ENCODE results near the gene TBP. TPM values are rescaled to one million over a fixed set of nuclear protein-coding genes. Genes with fewer than 3 reads are reported as not detected.
A peak's percentile ranks its signal among the peaks of the same experiment; 100 is the strongest.

The TBP gene
- total RNA-seq, 1 donor from 2014 or later, result 20.4 TPM

GRCh38 chr6:170529839-170530469, 24.2 kb upstream of the TBP start:
- peaks cover 9% of the 10 kb centered on the region for H3K4me1 Mint-ChIP-seq (ENCODE audit: unreplicated experiment)
- TF ChIP-seq, protein P1, sequence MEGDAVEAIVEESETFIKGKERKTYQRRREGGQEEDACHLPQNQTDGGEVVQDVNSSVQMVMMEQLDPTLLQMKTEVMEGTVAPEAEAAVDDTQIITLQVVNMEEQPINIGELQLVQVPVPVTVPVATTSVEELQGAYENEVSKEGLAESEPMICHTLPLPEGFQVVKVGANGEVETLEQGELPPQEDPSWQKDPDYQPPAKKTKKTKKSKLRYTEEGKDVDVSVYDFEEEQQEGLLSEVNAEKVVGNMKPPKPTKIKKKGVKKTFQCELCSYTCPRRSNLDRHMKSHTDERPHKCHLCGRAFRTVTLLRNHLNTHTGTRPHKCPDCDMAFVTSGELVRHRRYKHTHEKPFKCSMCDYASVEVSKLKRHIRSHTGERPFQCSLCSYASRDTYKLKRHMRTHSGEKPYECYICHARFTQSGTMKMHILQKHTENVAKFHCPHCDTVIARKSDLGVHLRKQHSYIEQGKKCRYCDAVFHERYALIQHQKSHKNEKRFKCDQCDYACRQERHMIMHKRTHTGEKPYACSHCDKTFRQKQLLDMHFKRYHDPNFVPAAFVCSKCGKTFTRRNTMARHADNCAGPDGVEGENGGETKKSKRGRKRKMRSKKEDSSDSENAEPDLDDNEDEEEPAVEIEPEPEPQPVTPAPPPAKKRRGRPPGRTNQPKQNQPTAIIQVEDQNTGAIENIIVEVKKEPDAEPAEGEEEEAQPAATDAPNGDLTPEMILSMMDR (IDR thresholded peaks at IDR 0.05), result peak; percentile 91
- peaks cover 3% of the 10 kb centered on the region for H3K27me3 Mint-ChIP-seq (ENCODE audit: unreplicated experiment)
- no peak overlapping the region for H3K4me3 Mint-ChIP-seq (ENCODE audit: unreplicated experiment)
- DNase-seq (ENCODE audit: extremely low spot score, unreplicated experiment), result peak; percentile 89
- H3K36me3 Mint-ChIP-seq (ENCODE audit: unreplicated experiment), result peaks cover 8% of the 10 kb centered on the region
- peak overlapping the region; percentile 47 for H3K27ac Mint-ChIP-seq (ENCODE audit: unreplicated experiment)
- no peaks in the 10 kb centered on the region for H3K9me3 Mint-ChIP-seq (ENCODE audit: unreplicated experiment)

GRCh38 chr6:170532867-170533488, 21.2 kb upstream of the TBP start:
- no peaks in the 10 kb centered on the region for H3K27me3 Mint-ChIP-seq (ENCODE audit: unreplicated experiment)
- TF ChIP-seq, protein P1 (IDR thresholded peaks at IDR 0.05), result no peak
- peaks cover 32% of the 10 kb centered on the region for H3K36me3 Mint-ChIP-seq (ENCODE audit: unreplicated experiment)
- H3K4me3 Mint-ChIP-seq (ENCODE audit: unreplicated experiment), result no peak overlapping the region
- no peak overlapping the region for H3K27ac Mint-ChIP-seq (ENCODE audit: unreplicated experiment)
- H3K4me1 Mint-ChIP-seq (ENCODE audit: unreplicated experiment), result peaks cover 9% of the 10 kb centered on the region
- no peak for DNase-seq (ENCODE audit: extremely low spot score, unreplicated experiment)
- no peaks in the 10 kb centered on the region for H3K9me3 Mint-ChIP-seq (ENCODE audit: unreplicated experiment)

GRCh38 chr6:170533792-170534191, 20.4 kb upstream of the TBP start:
- Mint-ChIP-seq H3K36me3 (ENCODE audit: unreplicated experiment) (peaks cover 37% of the 10 kb centered on the region), H3K9me3 (ENCODE audit: unreplicated experiment) (no peaks in the 10 kb centered on the region), H3K27me3 (ENCODE audit: unreplicated experiment) (no peaks in the 10 kb centered on the region), H3K4me3 (ENCODE audit: unreplicated experiment) (no peak overlapping the region), H3K4me1 (ENCODE audit: unreplicated experiment) (peaks cover 9% of the 10 kb centered on the region), H3K27ac (ENCODE audit: unreplicated experiment) (no peak overlapping the region)
- no peak for DNase-seq (ENCODE audit: extremely low spot score, unreplicated experiment)
- TF ChIP-seq, protein P1 (IDR thresholded peaks at IDR 0.05), result no peak

DNA sequence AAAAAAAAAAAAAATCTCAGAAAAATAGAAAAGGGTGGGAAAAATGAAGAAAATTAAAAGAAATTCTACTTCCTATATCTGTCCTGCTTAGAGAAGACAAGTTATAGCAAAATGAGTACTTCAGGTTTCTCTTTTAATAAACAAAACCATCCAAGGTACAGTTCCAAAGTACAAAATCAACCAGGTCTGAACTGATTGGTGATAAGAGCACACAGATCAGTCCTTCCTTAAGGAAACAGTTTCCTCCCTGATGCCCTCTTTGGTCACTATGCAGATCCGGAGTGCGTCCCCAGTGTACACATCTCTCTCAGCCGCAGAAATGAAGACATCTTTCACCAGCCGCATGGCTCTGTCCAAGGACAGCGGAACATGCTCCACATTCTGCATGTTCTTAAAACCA, 19.2 kb upstream of the TBP start:
- Mint-ChIP-seq H3K4me3 (ENCODE audit: unreplicated experiment) (no peak overlapping the region), H3K36me3 (ENCODE audit: unreplicated experiment) (peaks cover 42% of the 10 kb centered on the region), H3K27me3 (ENCODE audit: unreplicated experiment) (no peaks in the 10 kb centered on the region), H3K9me3 (ENCODE audit: unreplicated experiment) (no peaks in the 10 kb centered on the region), H3K4me1 (ENCODE audit: unreplicated experiment) (peaks cover 5% of the 10 kb centered on the region), H3K27ac (ENCODE audit: unreplicated experiment) (no peak overlapping the region)
- no peak for DNase-seq (ENCODE audit: extremely low spot score, unreplicated experiment)
- TF ChIP-seq, protein P1 (IDR thresholded peaks at IDR 0.05), result no peak

DNA sequence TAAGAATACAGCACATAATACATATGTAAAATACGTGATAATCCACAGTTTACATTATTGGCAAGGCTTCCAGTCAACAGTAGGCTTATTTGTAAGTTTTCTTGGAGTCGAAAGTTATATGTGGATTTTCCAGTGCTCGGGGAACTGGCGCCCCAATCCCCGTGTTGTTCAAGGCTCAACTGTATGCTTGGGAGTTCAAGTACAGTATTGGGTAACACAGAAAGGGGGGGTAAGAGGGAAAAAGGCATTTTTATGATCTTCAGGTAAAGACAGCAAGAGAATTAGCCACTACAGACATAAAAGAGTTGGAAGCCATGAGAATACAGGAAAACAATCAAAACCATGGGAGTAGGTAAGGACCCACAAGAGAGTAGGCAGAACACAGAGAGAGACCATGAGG, 17.5 kb upstream of the TBP start:
- Mint-ChIP-seq H3K9me3 (ENCODE audit: unreplicated experiment) (no peaks in the 10 kb centered on the region), H3K27me3 (ENCODE audit: unreplicated experiment) (no peaks in the 10 kb centered on the region)
- TF ChIP-seq, protein P1 (IDR thresholded peaks at IDR 0.05), result no peak

More for the DNA sequence above, 17.5 kb upstream of the TBP start:
- no peak for DNase-seq (ENCODE audit: extremely low spot score, unreplicated experiment)
- Mint-ChIP-seq H3K27ac (ENCODE audit: unreplicated experiment) (no peak overlapping the region), H3K4me3 (ENCODE audit: unreplicated experiment) (no peak overlapping the region), H3K36me3 (ENCODE audit: unreplicated experiment) (peaks cover 54% of the 10 kb centered on the region), H3K4me1 (ENCODE audit: unreplicated experiment) (no peaks in the 10 kb centered on the region)
